HG02642 (cell line): ENCODE data around the gene YKT6.

Experiments used
- ATAC-seq: cut with Tn5 transposase; IDR thresholded peaks from one replicate; pipeline ENCODE4 v1.9.1; 2021; ENCODE audit warnings: mild to moderate bottlenecking; ENCODE audit not compliant: unreplicated experiment, poor library complexity

YKT6 gene

GRCh38 chr7:44200699-44201461, at the start of gene YKT6:
TSS of gene YKT6 (plus strand) at chr7:44200978. CDS start at chr7:44201136, 158 bp downstream.
- ATAC-seq: peak; percentile 99

GRCh38 chr7:44151956-44152355, 48.8 kb upstream of the YKT6 start:
- no peak for ATAC-seq

GRCh38 chr7:44152971-44153947, 47.5 kb upstream of the YKT6 start:
- no peak for ATAC-seq

GRCh38 chr7:44153948-44154335, 46.8 kb upstream of the YKT6 start:
- no peak for ATAC-seq

- ATAC-seq: no peak
Measured at GRCh38 chr7:44154703-44155102, 46.1 kb upstream of the YKT6 start.

GRCh38 chr7:44155191-44156185, 45.3 kb upstream of the YKT6 start:
- no peak for ATAC-seq

GRCh38 chr7:44156453-44157010, 44.2 kb upstream of the YKT6 start:
- no peak for ATAC-seq

- no peak for ATAC-seq
Measured at GRCh38 chr7:44157116-44158080, 43.4 kb upstream of the YKT6 start.

GRCh38 chr7:44158096-44158872, 42.5 kb upstream of the YKT6 start:
- ATAC-seq: no peak

GRCh38 chr7:44158873-44159631, 41.7 kb upstream of the YKT6 start:
- ATAC-seq: no peak

- no peak for ATAC-seq
Measured at GRCh38 chr7:44159824-44160630, 40.8 kb upstream of the YKT6 start.

GRCh38 chr7:44161371-44161770, 39.4 kb upstream of the YKT6 start:
- ATAC-seq: no peak

GRCh38 chr7:44162179-44162578, 38.6 kb upstream of the YKT6 start:
- ATAC-seq: no peak

GRCh38 chr7:44162785-44163395, 37.9 kb upstream of the YKT6 start:
- ATAC-seq: no peak

- ATAC-seq: no peak
Measured at GRCh38 chr7:44163591-44163990, 37.2 kb upstream of the YKT6 start.

GRCh38 chr7:44167920-44168319, 32.9 kb upstream of the YKT6 start:
- no peak for ATAC-seq
